Esophagus squamous epithelium (tissue), 5 donors: ENCODE data around the gene RRAGD. TPM values are rescaled to one million over a fixed set of nuclear protein-coding genes. Genes with fewer than 3 reads are reported as not detected.

Experiments used
- DNase-seq: peaks from one replicate; lab custom pipeline; 2025; lab: John Stamatoyannopoulos, UW
- H3K27ac ChIP-seq, 4 donors: fragments of 200-600 bp; sonication (generic); one replicate each; pipeline ENCODE4 v1.5.1; 2016 to 2019; ENCODE audit warnings: mild to moderate bottlenecking in 1 of 4
- H3K27me3 ChIP-seq, 4 donors: fragments of 200-600 bp; sonication (generic); 1 replicate in 3 of 4; 2 replicates in 1 of 4; pipeline versions ENCODE4 v1.5.1 to v1.6.0; 2017 to 2021; ENCODE audit warnings: antibody characterized with exemption in 1 of 4
- H3K36me3 ChIP-seq, 3 donors: fragments of 200-600 bp; sonication (generic); one replicate each; pipeline ENCODE4 v1.5.1; 2016 to 2019
- H3K4me1 ChIP-seq, 3 donors: fragments of 200-600 bp; sonication (generic); one replicate each; pipeline ENCODE4 v1.5.1; 2017 to 2019
- H3K4me3 ChIP-seq, 4 donors: fragments of 200-600 bp; sonication (generic); 1 replicate in 3 of 4; 2 replicates in 1 of 4; pipeline ENCODE4 v1.5.1; 2016 to 2019; ENCODE audit warnings: mild to moderate bottlenecking in 2 of 4, moderate library complexity in 1 of 4
- H3K9me3 ChIP-seq, 3 donors: fragments of 200-600 bp; sonication (generic); one replicate each; pipeline ENCODE4 v1.5.1; 2016 to 2019
- CTCF ChIP-seq, 6 experiments: fragments of 450-650 bp in 4 of 6; fragments of 200-600 bp in 2 of 6; sonication (generic) in 2 of 6; IDR thresholded peaks; one replicate each; pipeline ENCODE4 v1.5.1; 2016 to 2019; ENCODE audit warnings: antibody characterized with exemption in 6 of 6, mild to moderate bottlenecking in 4 of 6, moderate library complexity in 4 of 6
- POLR2A ChIP-seq, 4 donors: fragments of 450-650 bp; IDR thresholded peaks; one replicate each; pipeline ENCODE4 v1.6.1; 2017; ENCODE audit warnings: antibody characterized with exemption in 4 of 4, mild to moderate bottlenecking in 4 of 4, moderate library complexity in 3 of 4
- WGBS, 2 donors: methylation state at CpG; one replicate each; pipeline ENCODE4 v1.1.5; 2018; 5-methylcytosine and 5-hydroxymethylcytosine counted together
- intact Hi-C: fragments of 100-400 bp; cut with DNase I; formaldehyde crosslinking; loops from one replicate; pipeline ENCODE4 v1.15.0; 2022
- total RNA-seq, 4 donors: library from RNA; depleted of rRNA; stranded (reverse); fragments of >200 nt; gene quantifications; one replicate each; pipeline ENCODE4 v1.1.0, GENCODE V29; 2016
- donor health status: DM: yes; HTN: yes; CAD: no.

The RRAGD gene
- total RNA-seq, result 10 to 100 TPM; 21.1 to 67.1 (median 33.9) TPM

GRCh38 chr6:89412071-89413005 lies at the start of gene RRAGD:
Gene RRAGD (minus strand): TSS chr6:89412273. CDS start chr6:89411993, 280 bp downstream.
- no peaks in the 10 kb centered on the region for H3K36me3 ChIP-seq
- H3K4me1 ChIP-seq, result peaks cover 4 to 42% (median 10%) of the 10 kb centered on the region in 3 donors
- no peak for DNase-seq
- peak within 1 kb of the TSS; percentile 82 to 92 (median 88) for H3K27ac ChIP-seq
- peak within 1 kb of the TSS; percentile 77 to 95 (median 86) for H3K4me3 ChIP-seq
- H3K27me3 ChIP-seq, result no peaks in the 10 kb centered on the region
- H3K9me3 ChIP-seq, result no peaks in the 10 kb centered on the region
- WGBS, 2 donors, result 0 to 2% methylated on average over 3 to 4 of the region's 85 CpGs
- TF ChIP-seq POLR2A (IDR thresholded peaks at IDR 0.05), result peak in 2 of 4 donors; percentile 33 to 73
- no peak for TF ChIP-seq CTCF (IDR thresholded peaks at IDR 0.05)
- intact Hi-C loops, result no loop called here

- Histone ChIP-seq H3K4me3 (no peak overlapping the region), H3K27me3 (no peaks in the 10 kb centered on the region), H3K27ac (no peak overlapping the region), H3K4me1 (peaks cover 0 to 7% (median 0%) of the 10 kb centered on the region in 3 donors), H3K9me3 (no peaks in the 10 kb centered on the region), H3K36me3 (no peaks in the 10 kb centered on the region)
- DNase-seq, result no peak
- 65 to 74% methylated on average over 7 of the region's 7 CpGs for WGBS, 2 donors
- intact Hi-C loops, result no loop called here
- TF ChIP-seq CTCF (IDR thresholded peaks at IDR 0.05) (no peak), POLR2A (IDR thresholded peaks at IDR 0.05) (no peak)
Observed at GRCh38 chr6:89460713-89461112, 48.6 kb upstream of the RRAGD start.

- Histone ChIP-seq H3K27me3 (no peaks in the 10 kb centered on the region), H3K4me3 (no peak overlapping the region), H3K9me3 (no peaks in the 10 kb centered on the region), H3K4me1 (peaks cover 0 to 7% (median 0%) of the 10 kb centered on the region in 3 donors), H3K27ac (no peak overlapping the region), H3K36me3 (no peaks in the 10 kb centered on the region)
- intact Hi-C loops, result no loop called here
- no peak for TF ChIP-seq POLR2A (IDR thresholded peaks at IDR 0.05)
- no peak for TF ChIP-seq CTCF (IDR thresholded peaks at IDR 0.05)
- DNase-seq, result no peak
- 83 to 87% methylated on average over 1 of the region's 1 CpG for WGBS, 2 donors
Observed at GRCh38 chr6:89459501-89459900, 47.4 kb upstream of the RRAGD start.

GRCh38 chr6:89458704-89459103 lies 46.6 kb upstream of the RRAGD start:
- no peak overlapping the region for H3K4me3 ChIP-seq

More at GRCh38 chr6:89458704-89459103, 46.6 kb upstream of the RRAGD start:
- H3K27ac ChIP-seq, result no peak overlapping the region
- no peaks in the 10 kb centered on the region for H3K9me3 ChIP-seq
- H3K27me3 ChIP-seq, result no peaks in the 10 kb centered on the region
- intact Hi-C loops, result no loop called here
- DNase-seq, result no peak
- H3K4me1 ChIP-seq, result peaks cover 0 to 7% (median 0%) of the 10 kb centered on the region in 3 donors
- TF ChIP-seq CTCF (IDR thresholded peaks at IDR 0.05), result no peak
- no peak for TF ChIP-seq POLR2A (IDR thresholded peaks at IDR 0.05)
- 60 to 71% methylated on average over 4 to 5 of the region's 5 CpGs for WGBS, 2 donors
- no peaks in the 10 kb centered on the region for H3K36me3 ChIP-seq
